HG03196 (cell line): Measurements from ENCODE around the gene MAP3K7CL.
"Not testable (repeated sequence)": the region's sequence is repeated elsewhere in the genome, so short reads cannot be mapped to it uniquely, and the experiment has no call there.

ENCODE experiments used
- ATAC-seq: cut with Tn5 transposase; IDR thresholded peaks from one replicate; pipeline ENCODE4 v1.9.1; 2021; ENCODE audit not compliant: unreplicated experiment

MAP3K7CL gene

DNA sequence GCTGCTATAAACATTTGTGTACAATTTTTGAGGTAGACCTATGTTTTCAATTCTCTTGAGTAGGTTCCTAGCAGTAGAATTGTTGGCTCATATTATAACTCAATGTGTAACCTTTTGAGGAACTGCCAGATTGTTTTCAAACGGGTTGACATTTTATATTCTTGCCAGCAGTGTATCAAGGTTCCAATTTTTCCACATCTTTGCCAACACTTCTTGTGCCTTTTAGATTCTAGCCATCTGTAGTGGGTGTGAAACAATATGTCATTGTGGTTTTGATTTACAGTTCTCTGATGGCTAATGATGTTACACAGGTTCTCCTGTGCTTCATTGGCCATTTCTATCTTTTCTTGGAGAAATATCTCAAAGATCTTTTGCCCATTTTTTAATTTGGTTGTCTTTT is 36.4 kb downstream of the MAP3K7CL start:
- ATAC-seq = no peak

DNA sequence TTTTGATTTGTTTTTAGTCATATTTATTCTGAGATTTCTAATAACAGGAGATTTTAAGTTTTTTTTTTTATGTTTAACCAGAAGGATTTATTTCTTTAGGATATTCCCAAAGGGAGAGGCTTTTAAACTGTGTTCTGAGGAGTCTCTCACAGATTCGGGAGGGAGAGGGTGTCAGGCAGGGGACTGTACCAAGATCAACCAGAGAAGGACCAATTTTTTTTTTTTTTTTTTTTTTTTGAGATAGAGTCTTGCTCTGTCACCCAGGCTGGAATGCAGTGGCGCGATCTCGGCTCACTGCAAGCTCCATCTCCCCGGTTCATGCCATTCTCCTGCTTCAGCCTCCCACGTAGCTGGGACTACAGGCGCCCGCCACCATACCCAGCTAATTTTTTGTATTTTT is 37.0 kb downstream of the MAP3K7CL start:
- not testable (repeated sequence) for ATAC-seq

DNA sequence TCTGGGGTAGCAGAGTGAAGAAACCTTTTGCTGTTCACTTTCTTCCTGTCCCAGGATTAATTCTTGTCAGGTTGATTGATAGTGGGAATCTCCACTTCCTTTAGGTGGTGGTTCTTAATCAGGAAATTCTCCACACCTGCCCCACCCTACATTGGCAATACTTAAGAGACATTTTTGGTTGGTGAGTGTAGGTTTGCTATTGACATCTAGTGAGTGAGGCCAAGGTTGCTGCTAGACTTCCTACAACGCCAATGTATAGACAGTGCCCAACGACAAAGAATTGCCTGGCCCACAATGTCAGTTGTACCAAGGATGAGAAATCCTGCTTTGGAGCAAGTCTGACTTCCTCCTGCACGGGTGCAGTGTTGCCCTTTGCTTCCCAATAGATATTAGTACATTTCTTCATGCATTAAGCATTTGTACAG is 38.5 kb downstream of the MAP3K7CL start:
- ATAC-seq = no peak

DNA sequence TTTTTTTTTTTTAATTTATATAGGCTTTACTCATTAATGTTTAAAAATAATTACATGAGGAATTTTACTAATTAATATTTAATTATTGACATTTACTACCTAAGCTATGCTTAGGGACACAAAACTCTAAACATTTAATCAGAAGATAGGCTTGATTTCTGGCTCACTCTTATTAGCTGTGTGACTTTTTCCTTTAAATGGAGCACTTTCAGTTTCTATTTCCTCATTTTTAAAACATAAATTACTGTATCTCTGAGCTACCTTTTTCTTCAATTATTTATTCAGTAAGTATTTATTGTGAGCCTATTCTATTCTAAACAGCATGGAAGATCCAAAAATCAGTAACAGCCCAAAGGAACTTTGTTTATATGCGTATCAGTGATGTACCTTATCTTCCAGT is 40.5 kb downstream of the MAP3K7CL start:
- no peak for ATAC-seq

DNA sequence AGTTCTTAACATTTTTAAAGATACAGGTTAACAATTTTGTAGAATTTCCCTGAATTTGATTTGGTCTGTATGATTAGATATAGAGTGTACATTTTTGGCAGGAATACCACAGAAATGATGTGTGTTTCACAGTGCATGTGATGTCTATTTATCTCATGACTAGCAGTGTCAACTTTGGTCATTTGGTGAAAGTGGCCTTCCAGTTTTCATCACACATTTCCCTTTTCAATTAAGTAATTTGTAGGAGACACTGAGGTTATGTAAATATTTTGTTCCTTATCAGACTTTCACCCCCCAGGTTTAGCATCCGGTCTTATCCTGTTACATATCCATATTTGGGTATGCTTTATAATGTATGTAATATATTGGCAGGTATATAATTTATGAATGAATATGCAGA is 41.8 kb downstream of the MAP3K7CL start:
- no peak for ATAC-seq

DNA sequence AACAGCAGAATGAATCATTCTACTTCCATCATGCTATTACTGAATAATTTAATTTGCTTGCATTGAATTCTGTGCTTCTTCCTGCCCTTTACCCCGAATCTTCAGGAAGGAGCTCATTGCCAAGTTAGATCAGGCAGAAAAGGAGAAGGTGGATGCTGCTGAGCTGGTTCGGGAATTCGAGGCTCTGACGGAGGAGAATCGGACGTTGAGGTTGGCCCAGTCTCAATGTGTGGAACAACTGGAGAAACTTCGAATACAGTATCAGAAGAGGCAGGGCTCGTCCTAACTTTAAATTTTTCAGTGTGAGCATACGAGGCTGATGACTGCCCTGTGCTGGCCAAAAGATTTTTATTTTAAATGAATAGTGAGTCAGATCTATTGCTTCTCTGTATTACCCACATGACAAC is 44.2 kb downstream of the MAP3K7CL start:
- ATAC-seq = no peak

DNA sequence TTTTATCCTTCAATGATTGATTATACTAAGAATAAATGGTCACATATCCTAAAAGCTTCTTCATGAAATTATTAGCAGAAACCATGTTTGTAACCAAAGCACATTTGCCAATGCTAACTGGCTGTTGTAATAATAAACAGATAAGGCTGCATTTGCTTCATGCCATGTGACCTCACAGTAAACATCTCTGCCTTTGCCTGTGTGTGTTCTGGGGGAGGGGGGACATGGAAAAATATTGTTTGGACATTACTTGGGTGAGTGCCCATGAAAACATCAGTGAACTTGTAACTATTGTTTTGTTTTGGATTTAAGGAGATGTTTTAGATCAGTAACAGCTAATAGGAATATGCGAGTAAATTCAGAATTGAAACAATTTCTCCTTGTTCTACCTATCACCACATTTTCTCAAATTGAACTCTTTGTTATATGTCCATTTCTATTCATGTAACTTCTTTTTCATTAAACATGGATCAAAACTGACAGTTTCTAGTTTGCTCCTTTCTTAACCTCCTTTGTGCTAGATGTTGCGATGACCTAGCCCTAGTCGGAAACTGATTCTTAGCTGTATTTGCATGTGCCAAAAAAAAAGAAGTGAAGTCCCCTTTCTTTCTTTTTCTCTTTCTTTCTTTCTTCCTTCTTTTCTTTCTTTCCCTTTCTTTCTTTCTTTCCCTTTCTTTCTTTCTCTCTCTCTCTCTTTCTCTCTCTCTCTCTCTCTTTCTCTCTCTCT is 45.1 kb downstream of the MAP3K7CL start:
- no peak for ATAC-seq

DNA sequence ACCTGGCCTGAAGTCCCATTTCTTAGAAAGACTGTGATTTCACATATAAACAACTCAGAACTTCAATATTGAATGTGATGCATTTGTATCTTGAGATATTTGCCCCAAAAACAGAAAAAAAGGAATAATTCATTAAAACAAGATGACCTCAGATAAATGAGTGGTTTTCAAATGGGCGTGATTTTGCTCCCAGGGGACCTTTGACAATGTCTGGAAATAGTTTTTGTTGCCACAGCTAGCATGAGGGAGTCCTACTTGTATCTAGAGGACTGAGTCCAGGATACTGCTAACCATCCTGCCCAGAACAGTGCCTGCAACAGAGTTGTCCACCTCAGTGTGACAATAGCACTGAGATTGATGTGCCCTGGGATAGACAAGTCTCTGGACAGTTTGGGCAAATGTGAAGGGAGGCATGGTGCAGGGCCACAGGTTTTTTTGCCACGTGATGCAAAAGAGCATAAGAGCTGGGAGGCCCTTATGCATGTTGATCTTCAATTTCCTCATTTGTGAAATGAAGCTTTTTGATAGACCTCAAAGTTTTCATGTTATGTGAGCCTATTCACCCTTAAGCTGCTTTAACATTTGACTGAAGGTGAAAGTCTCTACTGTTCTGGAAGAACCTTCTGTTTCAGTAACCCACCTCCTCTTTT is 46.2 kb downstream of the MAP3K7CL start:
- no peak for ATAC-seq

DNA sequence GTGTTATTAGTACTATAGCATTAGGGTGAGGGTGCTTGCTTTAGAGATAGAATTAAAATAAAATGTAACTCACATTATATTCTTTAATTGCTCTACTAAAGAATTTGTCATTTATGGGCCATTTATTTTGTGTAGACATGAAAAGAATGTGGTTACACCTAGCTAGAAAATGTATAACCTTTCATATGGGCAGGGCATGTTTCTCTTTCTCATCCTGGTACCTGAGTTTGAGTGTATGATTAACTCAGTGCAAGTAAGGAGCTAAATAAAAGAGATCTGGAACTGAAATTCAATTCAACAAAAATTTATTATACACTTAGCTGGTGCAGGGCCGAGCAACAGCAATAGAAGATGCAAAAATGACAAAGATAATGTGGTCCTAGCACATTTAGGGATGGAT is 47.4 kb downstream of the MAP3K7CL start:
- ATAC-seq = no peak

DNA sequence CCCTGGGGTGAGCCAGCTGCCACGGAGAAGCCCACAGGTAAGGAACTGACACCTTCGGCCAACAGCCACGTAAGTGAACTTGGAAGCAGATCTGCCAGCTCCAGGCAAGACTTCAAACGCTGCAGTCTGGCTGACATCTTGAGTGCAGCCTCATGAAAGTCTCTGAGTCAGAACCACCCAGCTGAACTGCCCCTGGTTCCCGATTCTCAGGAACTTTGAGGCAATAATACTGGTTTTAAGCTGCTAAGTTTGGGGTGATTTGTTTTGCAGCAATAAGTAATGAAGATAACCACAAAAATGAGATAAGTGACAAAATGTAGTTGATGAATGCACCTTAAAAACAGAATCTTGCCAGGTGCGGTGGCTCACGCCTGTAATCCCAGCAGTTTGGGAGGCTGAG is 48.5 kb downstream of the MAP3K7CL start:
- no peak for ATAC-seq

DNA sequence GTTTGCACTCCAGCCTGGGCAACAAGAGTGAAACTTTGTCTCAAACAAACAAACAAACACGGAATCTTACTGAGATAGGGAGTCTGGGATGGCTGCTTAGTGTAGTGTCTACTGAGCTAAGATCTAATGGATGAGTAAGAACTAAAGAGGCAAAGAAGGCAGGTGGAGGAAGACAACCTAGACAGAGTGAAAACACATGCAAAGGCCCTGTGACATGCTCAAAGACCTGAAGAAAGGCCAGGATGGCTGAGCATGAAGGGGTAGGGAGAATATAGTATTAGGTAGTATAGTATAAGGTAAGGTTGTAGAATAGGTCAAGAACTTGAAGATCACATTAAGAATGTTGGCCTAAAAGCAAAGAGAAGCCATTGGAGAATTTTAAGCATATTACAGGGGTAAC is 49.1 kb downstream of the MAP3K7CL start:
- no peak for ATAC-seq

DNA sequence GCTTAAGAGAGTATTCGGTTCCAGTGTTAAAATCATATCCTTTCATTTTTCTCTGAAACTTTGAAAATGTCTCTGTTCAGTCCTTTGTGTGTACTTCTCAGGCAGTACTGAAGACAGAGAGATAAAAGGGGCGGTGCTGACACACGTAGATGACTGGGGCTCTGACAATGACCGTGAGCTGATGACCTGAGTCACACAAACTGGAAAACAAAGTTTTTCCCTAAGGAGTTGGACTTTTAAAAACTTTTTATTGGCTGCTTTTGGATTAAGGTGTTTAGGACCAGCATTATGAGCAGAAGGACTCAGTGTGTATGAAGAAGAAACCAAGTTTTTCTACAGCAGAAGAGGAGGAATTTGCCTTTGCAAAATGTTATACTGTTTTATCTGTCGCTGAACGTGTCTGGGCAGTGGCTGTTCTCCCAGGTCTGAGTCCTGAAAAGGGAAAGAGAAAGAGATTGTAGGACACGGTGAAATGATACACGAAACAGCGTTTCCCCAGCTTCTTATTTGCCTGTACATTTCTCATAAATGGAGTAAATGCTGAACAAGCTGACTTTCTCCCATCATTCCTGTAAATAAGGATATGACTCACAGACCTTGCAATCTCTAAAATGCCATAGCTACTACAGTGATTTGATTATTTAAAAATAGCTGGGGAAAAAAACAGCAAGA is 51.5 kb downstream of the MAP3K7CL start:
- no peak for ATAC-seq

DNA sequence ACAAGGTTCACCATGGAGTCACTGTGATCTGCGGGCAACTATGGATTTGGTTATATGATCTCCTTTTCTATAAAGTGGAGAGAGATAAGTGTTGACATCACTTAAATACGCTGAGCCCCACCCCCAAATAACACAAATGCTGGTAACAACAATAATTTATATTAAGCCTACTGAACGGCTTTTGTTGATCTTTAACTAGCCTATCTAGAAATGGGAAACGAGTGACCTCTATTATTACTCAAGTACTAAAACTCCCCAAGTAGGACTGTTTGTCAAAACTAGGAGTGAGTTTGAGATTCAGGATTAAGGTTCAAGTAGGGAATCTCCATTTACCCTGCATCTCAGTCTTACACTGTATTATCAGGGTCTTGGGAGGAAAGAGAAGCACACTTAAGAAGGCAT is 52.2 kb downstream of the MAP3K7CL start:
- no peak for ATAC-seq

DNA sequence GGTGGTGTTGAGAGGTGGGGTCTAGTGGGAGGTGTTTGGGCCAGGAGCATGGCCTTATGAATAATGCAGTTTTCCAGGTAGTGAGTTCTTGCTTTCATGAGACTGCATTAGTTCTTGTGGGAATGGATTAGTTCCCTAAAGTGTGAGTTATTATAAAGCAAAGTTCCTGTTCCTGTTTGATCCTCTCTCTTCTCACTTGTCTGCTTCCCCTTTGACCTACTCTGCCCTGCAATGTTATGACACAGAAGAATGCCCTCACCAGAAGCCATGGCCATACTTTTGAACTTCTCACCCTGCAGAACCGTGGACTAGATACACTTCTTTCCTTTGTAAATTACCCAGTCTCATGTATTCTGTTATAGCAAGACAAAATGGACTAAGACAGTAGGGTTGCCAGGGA is 53.6 kb downstream of the MAP3K7CL start:
- ATAC-seq = no peak

DNA sequence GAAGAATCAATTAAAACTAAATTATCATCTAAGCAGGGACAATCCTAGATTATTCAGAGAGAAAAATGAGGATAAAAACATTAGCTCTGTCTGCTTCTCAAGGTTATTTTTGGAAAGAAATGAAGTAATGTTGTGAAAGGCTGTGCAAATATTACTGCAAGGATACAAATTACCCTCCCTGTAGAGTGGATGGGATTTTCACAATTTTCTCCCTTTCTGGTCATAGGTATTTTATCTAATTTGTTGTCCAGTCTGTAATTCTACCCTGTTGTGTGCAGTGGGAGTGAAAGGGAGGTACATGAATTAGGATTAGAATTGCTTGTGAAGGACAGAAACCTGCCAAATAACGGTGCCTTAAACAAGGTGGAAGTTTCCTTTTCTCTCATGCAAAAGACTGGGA is 54.7 kb downstream of the MAP3K7CL start:
- no peak for ATAC-seq

DNA sequence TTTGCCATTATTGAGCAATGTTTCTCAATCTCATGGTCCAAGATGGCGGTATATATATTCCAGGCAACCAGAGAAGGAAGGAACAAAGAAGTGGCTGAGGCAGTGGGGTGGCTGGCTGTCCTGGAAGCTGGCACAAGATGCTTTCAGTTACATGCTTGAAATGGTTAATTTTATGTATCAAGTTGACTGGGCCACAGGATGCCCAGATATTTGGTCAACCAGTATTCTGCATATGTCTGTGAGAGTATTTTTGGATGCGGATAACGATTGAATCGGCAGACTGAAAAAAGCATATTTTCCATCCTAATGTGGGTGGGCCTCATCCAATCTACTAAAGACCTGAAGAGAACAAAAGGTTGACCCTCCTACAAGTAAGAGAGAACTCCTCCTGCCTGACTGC is 55.2 kb downstream of the MAP3K7CL start:
- ATAC-seq = no peak

DNA sequence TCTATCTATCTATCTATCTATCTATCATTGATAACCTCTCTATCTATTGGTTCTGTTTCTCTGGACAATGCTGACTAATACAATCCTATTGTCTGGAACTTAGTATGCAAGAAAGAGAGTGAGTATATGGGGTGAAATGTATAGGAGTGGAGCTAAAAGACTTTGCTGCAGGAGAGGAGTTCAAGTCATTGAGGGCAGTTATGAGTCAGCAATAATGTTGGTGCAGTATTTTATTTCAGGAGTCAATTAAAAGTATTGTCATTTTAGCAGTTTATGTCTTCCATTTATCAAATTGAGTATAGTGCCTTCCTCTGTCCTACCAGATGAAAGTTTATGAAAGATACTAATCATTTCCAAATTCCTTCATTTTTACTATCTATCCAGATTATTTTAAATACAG is 55.8 kb downstream of the MAP3K7CL start:
- ATAC-seq = no peak

DNA sequence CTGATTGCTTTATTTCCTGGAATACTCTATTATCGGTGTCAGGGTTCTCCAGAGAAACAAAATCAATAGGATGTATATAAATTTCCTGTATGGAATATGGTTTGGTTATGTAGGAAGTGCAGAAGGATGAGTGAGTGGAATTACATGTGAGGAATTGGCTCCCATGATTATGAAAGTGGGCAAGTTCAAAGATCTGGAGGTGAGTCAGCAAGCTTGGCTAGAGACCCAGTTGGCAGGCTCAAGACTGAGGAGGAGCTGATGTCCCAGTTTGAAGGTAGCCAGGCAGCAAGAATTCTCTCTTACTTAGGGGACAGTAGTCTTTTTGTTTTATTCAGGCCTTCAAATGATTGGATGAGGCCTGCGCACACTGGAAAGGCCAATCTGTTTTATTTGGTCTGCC is 57.5 kb downstream of the MAP3K7CL start:
- no peak for ATAC-seq

DNA sequence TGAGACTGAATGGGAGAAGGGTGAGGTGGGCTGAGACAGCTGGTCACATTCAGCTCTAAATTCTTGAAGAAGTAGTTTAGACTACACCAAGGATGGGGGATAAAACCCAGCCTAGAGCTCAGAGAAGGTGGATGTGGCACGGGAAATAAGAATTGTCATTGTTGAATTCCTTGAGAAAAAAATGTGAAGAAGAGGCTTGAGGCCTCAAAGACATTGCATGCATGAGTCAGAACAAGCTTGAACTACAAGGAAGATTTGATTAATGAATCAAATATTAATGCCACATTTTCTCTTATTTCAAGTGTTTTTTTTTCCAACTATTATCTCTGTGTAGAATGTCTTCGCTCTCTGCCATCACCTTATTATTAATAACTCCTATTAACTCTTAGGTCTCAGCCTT is 58.9 kb downstream of the MAP3K7CL start:
- ATAC-seq = no peak

DNA sequence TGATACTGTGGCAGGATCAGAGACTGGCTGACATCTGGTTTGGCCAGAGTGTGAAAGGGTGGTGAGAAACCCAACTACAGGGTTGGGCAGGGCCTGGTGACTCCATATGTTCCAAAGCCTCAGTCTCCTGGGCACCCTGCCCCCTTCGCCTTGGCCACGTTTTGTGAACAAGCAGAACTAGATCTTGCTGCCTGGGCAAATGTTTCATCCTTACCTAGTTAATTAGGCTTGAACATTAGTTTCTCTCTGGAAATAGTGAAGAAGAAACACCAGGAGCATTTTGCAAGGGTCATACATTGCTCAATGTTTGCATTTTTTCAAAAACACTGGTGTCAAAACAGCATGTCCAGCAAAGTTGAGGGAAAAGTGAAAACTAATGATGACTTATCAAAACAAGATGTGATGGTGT is 60.5 kb downstream of the MAP3K7CL start:
- no peak for ATAC-seq

DNA sequence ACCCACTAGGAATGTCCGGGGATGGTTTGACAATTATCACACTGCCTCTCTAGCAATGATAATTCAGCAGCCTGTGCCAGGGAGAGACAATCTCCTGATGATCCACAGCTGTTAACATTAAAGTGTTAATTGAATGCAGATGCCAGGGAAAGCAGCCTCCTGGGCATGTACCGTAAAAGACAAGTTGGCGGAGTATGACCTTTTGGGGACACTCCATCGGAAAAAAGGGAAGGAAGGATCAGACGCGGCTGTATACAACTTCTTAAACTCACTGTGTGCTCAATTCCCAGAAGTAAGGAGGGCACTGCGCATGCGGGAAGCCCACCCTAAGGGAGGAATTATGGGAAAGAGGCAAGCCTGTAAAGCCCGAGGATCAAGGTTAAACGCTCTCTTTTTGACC is 62.6 kb downstream of the MAP3K7CL start:
- no peak for ATAC-seq

DNA sequence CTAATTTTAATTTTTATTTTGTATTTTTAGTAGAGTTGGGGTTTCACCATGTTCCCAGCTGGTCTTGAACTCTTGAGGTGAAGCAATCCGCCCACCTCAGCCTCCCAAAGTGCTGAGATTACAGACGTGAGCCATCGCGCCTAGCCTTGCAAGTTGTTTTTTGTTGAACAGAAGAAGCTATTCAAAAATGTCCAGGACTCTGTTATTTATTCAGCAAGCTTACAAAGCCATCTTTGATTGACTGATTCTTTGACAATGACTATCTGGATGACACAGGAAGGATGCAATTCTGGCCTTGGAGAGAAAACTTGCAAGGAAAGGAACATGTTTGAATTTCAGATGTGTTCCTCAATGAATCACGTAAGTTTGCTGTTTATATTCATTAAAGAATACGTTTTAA is 63.5 kb downstream of the MAP3K7CL start:
- no peak for ATAC-seq
